GM10266 (cell line): ENCODE data around the gene A4GALT.

Source experiments
- DNase-seq: peaks from one replicate; pipeline ENCODE4 v3.0.0; 2012; ENCODE audit errors: extremely low spot score
- TF ChIP-seq, protein P1 (sequence below): IDR thresholded peaks from 2 replicates; pipeline ENCODE4 v1.5.1; 2012; ENCODE audit warnings: mild to moderate bottlenecking, low read depth; ENCODE audit not compliant: control insufficient read depth, insufficient read depth; ENCODE audit errors: missing control alignments

The A4GALT gene

DNA sequence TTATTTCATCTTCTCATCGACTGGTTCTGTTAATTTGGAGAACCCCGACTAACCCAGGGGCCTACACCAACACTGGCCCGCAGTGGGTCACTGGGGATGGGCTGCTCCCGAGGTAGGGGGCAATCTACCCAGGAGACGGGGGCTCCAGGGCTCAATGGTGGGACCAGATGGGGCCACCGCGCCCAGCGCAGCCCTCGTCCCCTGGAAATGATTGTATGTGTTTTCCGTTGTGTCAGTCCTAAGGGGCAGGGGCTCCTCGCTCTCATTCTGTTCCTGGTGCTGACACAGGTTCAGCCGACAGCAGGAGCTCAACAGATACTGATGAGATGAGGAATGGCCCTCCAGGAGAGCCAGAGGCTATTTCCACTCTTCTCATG lies 20.7 kb downstream of the A4GALT start:
- no peak for DNase-seq
- TF ChIP-seq, protein P1, sequence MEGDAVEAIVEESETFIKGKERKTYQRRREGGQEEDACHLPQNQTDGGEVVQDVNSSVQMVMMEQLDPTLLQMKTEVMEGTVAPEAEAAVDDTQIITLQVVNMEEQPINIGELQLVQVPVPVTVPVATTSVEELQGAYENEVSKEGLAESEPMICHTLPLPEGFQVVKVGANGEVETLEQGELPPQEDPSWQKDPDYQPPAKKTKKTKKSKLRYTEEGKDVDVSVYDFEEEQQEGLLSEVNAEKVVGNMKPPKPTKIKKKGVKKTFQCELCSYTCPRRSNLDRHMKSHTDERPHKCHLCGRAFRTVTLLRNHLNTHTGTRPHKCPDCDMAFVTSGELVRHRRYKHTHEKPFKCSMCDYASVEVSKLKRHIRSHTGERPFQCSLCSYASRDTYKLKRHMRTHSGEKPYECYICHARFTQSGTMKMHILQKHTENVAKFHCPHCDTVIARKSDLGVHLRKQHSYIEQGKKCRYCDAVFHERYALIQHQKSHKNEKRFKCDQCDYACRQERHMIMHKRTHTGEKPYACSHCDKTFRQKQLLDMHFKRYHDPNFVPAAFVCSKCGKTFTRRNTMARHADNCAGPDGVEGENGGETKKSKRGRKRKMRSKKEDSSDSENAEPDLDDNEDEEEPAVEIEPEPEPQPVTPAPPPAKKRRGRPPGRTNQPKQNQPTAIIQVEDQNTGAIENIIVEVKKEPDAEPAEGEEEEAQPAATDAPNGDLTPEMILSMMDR = no peak

DNA sequence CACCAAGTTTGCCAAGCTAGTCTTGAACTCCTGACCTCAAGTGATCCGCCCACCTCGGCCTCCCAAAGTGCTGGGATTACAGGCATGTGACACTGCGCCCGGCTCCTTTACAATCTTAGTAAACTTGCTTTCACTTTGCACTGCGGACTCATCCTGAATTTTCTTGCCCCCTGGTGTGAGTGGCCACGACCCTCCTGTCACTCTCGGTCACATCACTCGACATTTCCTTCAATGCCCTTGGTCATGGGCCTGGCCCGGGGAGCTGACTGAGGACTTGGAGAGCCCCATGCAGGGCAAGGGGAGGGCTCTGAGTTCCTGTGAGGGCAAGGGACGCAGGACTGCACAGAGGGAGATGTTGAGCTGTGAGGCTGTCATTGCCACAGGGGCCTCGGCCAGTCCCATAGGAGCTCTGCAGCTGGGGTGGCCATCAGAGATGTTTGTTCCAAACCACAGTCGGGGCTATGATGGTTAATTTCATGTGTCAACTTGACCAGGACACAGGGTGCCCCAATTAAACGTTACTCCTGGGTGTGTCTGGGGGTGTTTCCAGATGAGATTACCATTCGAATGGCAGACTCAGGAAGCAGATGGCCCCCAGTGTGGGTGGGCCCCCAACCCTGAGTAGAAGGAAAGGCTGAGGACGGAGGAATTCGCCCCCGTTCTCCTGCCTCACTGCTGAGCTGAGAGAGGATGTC lies 21.2 kb downstream of the A4GALT start:
- TF ChIP-seq, protein P1 = no peak
- no peak for DNase-seq

DNA sequence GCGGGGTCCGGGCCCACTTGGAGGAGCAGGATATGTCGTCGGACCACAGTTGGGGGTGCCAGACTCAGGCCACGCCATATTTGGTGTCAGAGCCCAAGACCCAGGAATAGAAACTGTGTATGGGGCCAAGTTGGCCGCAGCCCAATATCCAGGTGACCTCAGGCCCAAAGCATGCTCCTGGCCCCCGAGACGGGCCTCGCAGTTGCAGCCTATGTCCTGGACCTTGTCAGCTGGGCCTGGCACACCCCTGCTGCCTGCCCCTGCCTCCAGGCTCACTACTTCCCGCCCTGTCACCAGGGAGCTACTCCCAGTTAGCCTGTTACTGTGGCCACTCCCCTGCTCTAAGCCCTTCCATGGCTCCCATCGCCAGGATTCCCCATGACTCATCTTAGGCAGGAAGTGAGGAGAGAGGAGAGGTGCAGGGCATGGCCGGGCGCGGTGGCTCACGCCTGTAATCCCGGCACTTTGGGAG lies 23.1 kb downstream of the A4GALT start:
- no peak for DNase-seq

DNA sequence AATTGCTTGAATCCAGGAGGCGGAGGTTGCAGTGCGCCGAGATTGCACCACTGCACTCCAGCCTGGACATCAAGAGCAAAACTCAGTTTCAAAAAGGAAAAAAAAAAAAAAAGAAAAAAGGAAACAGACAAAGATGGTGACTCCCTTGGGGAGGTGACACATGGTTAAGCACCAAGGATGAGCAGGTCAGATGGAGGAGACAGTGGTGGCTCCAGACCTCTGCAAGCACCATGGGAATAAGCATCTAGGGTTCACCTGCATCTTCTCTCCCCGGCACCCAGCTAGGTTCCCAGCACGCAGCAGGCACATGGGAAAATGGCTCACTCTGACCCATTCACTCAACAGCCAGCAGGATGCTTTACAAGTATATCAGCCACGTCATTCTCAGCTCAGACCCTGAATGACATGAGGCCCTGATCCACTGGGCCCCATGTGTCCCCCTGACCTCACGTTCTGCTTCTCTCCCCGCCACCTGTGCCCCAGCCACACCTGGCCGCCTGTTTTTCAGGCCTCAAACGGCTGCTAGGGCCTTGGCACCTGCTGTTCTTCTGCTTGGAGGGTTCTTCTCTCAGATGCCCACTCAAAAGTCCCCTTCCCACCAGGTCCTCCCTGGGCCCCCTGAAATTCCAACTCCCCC lies 24.2 kb downstream of the A4GALT start:
- no peak for DNase-seq
- TF ChIP-seq, protein P1 = no peak

More for the DNA sequence above, 23.1 kb downstream of the A4GALT start:
- TF ChIP-seq, protein P1 = no peak

DNA sequence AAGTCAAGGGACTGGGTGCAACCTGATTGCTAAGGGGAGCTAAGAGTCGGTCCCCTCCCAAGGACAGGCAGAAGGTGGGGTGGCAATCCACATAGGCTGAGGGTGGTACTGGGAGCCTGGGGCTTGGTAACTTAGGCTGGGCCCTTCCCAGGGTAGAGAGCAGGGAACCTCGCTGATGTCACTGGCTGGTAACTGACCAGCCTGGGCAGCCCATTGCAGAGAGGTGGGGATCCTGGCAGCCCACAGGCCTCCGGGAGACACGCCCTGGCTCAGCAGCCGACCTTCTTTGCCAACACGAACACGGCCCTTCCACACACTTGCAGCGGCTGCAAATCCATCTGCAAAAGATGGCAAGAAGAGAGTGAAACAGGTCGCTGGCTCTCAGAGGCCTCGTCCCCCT lies 25.4 kb downstream of the A4GALT start:
- TF ChIP-seq, protein P1 = no peak
- no peak for DNase-seq

DNA sequence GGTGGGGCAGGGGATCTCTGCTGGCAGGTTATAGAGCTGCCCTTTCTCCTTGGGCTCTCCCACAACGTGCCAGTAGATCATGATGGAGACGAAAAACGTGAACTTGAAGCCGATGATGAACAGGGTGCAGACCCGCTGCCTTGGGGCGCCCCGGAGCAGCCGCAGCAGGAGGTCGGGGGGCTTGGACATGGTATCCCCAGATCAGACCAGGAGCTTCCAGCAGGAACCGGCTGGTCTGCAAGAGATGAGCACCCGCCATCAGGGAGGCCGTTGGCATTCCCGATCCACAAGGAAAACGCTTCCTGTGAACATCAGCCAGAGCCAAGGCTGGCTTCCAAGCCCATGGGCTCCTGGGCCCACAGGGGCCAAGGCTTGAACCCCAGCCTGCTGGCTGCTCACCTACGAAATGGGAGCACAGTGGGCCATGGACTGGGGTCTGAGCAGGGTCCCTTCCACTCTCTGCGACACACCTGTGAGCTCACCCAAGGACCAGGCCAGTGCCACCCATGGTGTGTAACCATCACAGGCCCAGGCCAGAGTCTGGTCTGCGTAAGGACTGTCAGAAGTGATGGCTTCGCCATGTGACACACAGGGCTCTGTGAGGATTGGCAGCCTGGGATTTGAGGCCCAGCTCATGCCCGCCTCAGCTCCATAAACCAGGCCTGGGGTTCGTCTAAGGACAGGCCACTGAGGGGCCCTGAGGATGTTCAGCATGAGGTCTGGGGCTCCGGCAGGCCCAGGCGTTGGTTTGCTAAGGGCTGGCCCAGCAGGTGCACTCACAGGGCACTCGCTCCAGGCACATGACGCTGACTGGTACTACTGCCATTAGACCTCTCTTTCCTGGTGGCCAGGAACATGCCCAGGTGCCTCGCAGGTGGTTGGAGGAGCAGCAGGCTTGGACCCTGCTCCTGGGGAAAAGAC lies 26.6 kb downstream of the A4GALT start:
- TF ChIP-seq, protein P1 = no peak
- DNase-seq = no peak
